ENCODE measurements around the gene WNT3. TPM values are rescaled to one million over a fixed set of nuclear protein-coding genes. Genes with fewer than 3 reads are reported as not detected.
"Not testable (repeated sequence)": the region's sequence is repeated elsewhere in the genome, so short reads cannot be mapped to it uniquely, and the experiment has no call there.

Gene WNT3
- total RNA-seq, 2 donors from 2014 or later = 19.9 to 21.8 TPM

GRCh38 chr17:46770439-46770817, 48.1 kb downstream of the WNT3 start:
- Mint-ChIP-seq H3K4me3 (peak overlapping the region; percentile 49), H3K9me3 (no peaks in the 10 kb centered on the region), H3K27ac (peak overlapping the region; percentile 70), H3K27me3 (ENCODE audit: insufficient read depth) (peaks cover 15% of the 10 kb centered on the region), H3K4me1 (peaks cover 27% of the 10 kb centered on the region), H3K36me3 (ENCODE audit: low read depth) (peaks cover 29% of the 10 kb centered on the region)
- Histone ChIP-seq H3K9ac (ENCODE audit: extremely low read depth, low read length, poor library complexity, severe bottlenecking) (peak overlapping the region; percentile 35), H3K4me3 (ENCODE audit: low read length) (peak overlapping the region; percentile 58), H3K27me3 (ENCODE audit: control insufficient read depth, insufficient read depth, low read length, poor library complexity, severe bottlenecking) (no peaks in the 10 kb centered on the region), H3K4me1 (ENCODE audit: control insufficient read depth, insufficient read depth, low read length) (peaks cover 21% of the 10 kb centered on the region), H3K9me3 (ENCODE audit: control insufficient read depth, low read length) (no peaks in the 10 kb centered on the region), H3K36me3 (ENCODE audit: control insufficient read depth, insufficient read depth, low read length) (peaks cover 9% of the 10 kb centered on the region), H3K27ac (ENCODE audit: low read depth, low read length) (peak overlapping the region; percentile 94)
- 67 to 83% methylated on average over 3 to 14 of the region's 14 CpGs for WGBS, 2 experiments (ENCODE audit: insufficient coverage in 1 of 2, insufficient read length in 1 of 2)
- no peak for DNase-seq
- no peak for TF ChIP-seq CTCF (conservative IDR thresholded peaks at IDR 0.05)

- peak; percentile 56 for DNase-seq
- H3K27ac Mint-ChIP-seq = peak overlapping the region; percentile 70
- Histone ChIP-seq H3K9ac (ENCODE audit: extremely low read depth, low read length, poor library complexity, severe bottlenecking) (no peak overlapping the region), H3K27ac (ENCODE audit: low read depth, low read length) (no peak overlapping the region), H3K4me1 (ENCODE audit: control insufficient read depth, insufficient read depth, low read length) (peaks cover 21% of the 10 kb centered on the region), H3K27me3 (ENCODE audit: control insufficient read depth, insufficient read depth, low read length, poor library complexity, severe bottlenecking) (no peaks in the 10 kb centered on the region), H3K36me3 (ENCODE audit: control insufficient read depth, insufficient read depth, low read length) (peaks cover 9% of the 10 kb centered on the region), H3K4me3 (ENCODE audit: low read length) (no peak overlapping the region), H3K9me3 (ENCODE audit: control insufficient read depth, low read length) (no peaks in the 10 kb centered on the region)
- peak overlapping the region; percentile 49 for H3K4me3 Mint-ChIP-seq
- peaks cover 34% of the 10 kb centered on the region for H3K36me3 Mint-ChIP-seq (ENCODE audit: low read depth)
- H3K27me3 Mint-ChIP-seq (ENCODE audit: insufficient read depth) = peaks cover 9% of the 10 kb centered on the region
- H3K4me1 Mint-ChIP-seq = peaks cover 29% of the 10 kb centered on the region
- WGBS, 2 experiments (ENCODE audit: insufficient coverage in 1 of 2, insufficient read length in 1 of 2) = 96 to 97% methylated on average over 32 to 56 of the region's 56 CpGs
- no peaks in the 10 kb centered on the region for H3K9me3 Mint-ChIP-seq
- no peak for TF ChIP-seq CTCF (conservative IDR thresholded peaks at IDR 0.05)
Observed at GRCh38 chr17:46769531-46770438, 48.7 kb downstream of the WNT3 start.

- DNase-seq; H3K9ac ChIP-seq (ENCODE audit: extremely low read depth, low read length, poor library complexity, severe bottlenecking); H3K4me3 ChIP-seq (ENCODE audit: low read length); H3K9me3 Mint-ChIP-seq; H3K27me3 ChIP-seq (ENCODE audit: control insufficient read depth, insufficient read depth, low read length, poor library complexity, severe bottlenecking); H3K27ac Mint-ChIP-seq; H3K27me3 Mint-ChIP-seq (ENCODE audit: insufficient read depth); H3K27ac ChIP-seq (ENCODE audit: low read depth, low read length); H3K4me3 Mint-ChIP-seq; H3K9me3 ChIP-seq (ENCODE audit: control insufficient read depth, low read length): not testable (repeated sequence)
- peaks cover 12% of the 10 kb centered on the region for H3K36me3 ChIP-seq (ENCODE audit: control insufficient read depth, insufficient read depth, low read length)
- peaks cover 21% of the 10 kb centered on the region for H3K4me1 ChIP-seq (ENCODE audit: control insufficient read depth, insufficient read depth, low read length)
- peaks cover 21% of the 10 kb centered on the region for H3K4me1 Mint-ChIP-seq
- H3K36me3 Mint-ChIP-seq (ENCODE audit: low read depth) = peaks cover 43% of the 10 kb centered on the region
- 95 to 97% methylated on average over 11 to 14 of the region's 14 CpGs for WGBS, 2 experiments (ENCODE audit: insufficient coverage in 1 of 2, insufficient read length in 1 of 2)
Observed at GRCh38 chr17:46768896-46769295, 49.6 kb downstream of the WNT3 start.
